HG02798 (cell line): ENCODE measurements around the gene CLDN6.
"Not testable (repeated sequence)": the region's sequence is repeated elsewhere in the genome, so short reads cannot be mapped to it uniquely, and the experiment has no call there.

Experiments
- ATAC-seq: cut with Tn5 transposase; IDR thresholded peaks from one replicate; pipeline ENCODE4 v1.9.1; 2021; ENCODE audit warnings: mild to moderate bottlenecking; ENCODE audit not compliant: unreplicated experiment, poor library complexity

The CLDN6 gene

GRCh38 chr16:3017794-3018506, at the start of gene CLDN6:
CLDN6 (minus strand) TSS chr16:3018183; CDS start chr16:3016021, 2,162 bp downstream.
- ATAC-seq = no peak

- no peak for ATAC-seq
These were observed 48.4 kb upstream of the CLDN6 start for GRCh38 chr16:3066440-3066748.

- no peak for ATAC-seq
These were observed 47.9 kb upstream of the CLDN6 start for GRCh38 chr16:3065742-3066439.

- ATAC-seq = peak; percentile 52
These were observed 47.2 kb upstream of the CLDN6 start, which contains the start of gene IL32 for GRCh38 chr16:3065069-3065741. IL32 (plus strand) TSS chr16:3065640; CDS start chr16:3065812, 172 bp downstream.

GRCh38 chr16:3063625-3064386, 45.8 kb upstream of the CLDN6 start:
- ATAC-seq = no peak

GRCh38 chr16:3062553-3062952, 44.6 kb upstream of the CLDN6 start:
- ATAC-seq = no peak

GRCh38 chr16:3060339-3061127, 42.5 kb upstream of the CLDN6 start:
- ATAC-seq = no peak

GRCh38 chr16:3059723-3060242, 41.8 kb upstream of the CLDN6 start:
- ATAC-seq = no peak

GRCh38 chr16:3059041-3059722, 41.2 kb upstream of the CLDN6 start:
- peak; percentile 86 for ATAC-seq

- ATAC-seq = no peak
These were observed 40.4 kb upstream of the CLDN6 start for GRCh38 chr16:3058139-3059030.

GRCh38 chr16:3057181-3058138, 39.5 kb upstream of the CLDN6 start:
- ATAC-seq = no peak

GRCh38 chr16:3056336-3057180, 38.6 kb upstream of the CLDN6 start:
- ATAC-seq = no peak

- ATAC-seq = not testable (repeated sequence)
These were observed 37.7 kb upstream of the CLDN6 start for GRCh38 chr16:3055734-3056115.

GRCh38 chr16:3054965-3055733, 37.2 kb upstream of the CLDN6 start:
- no peak for ATAC-seq

GRCh38 chr16:3053330-3053710, 35.3 kb upstream of the CLDN6 start:
- ATAC-seq = not testable (repeated sequence)
